ENCODE data around the gene PRRX2.

DNA sequence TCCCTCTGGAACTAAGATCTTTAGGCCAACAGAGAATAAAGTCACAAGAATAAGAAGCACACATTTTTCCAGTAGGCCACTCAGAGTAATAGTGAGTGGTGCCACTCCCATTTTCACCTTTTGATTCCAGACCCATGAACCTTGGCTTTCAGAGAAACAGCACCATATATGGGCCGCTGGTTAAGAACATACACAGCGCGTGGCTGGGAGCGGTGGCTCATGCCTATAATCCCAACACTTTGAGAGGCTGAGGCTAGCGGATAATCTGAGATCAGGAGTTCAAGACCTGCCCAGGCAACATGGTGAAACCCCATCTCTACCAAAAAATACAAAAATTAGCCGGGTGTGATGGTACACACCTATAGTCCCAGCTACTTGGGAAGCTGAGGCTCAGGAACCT lies 103.0 kb downstream of the PRRX2 start:
- TF ChIP-seq, protein P1, sequence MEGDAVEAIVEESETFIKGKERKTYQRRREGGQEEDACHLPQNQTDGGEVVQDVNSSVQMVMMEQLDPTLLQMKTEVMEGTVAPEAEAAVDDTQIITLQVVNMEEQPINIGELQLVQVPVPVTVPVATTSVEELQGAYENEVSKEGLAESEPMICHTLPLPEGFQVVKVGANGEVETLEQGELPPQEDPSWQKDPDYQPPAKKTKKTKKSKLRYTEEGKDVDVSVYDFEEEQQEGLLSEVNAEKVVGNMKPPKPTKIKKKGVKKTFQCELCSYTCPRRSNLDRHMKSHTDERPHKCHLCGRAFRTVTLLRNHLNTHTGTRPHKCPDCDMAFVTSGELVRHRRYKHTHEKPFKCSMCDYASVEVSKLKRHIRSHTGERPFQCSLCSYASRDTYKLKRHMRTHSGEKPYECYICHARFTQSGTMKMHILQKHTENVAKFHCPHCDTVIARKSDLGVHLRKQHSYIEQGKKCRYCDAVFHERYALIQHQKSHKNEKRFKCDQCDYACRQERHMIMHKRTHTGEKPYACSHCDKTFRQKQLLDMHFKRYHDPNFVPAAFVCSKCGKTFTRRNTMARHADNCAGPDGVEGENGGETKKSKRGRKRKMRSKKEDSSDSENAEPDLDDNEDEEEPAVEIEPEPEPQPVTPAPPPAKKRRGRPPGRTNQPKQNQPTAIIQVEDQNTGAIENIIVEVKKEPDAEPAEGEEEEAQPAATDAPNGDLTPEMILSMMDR (IDR thresholded peaks at IDR 0.05): no peak
- TF ChIP-seq POLR2A (IDR thresholded peaks at IDR 0.05): no peak
